ENCODE results near the gene TBC1D22A.

GRCh38 chr22:47073075-47073474 is 310.6 kb downstream of the TBC1D22A start:
- no peak for TF ChIP-seq EZH2phosphoT487 (IDR thresholded peaks at IDR 0.05; ENCODE audit: low read depth, severe bottlenecking, unreplicated experiment)
- TF ChIP-seq CTCF (IDR thresholded peaks at IDR 0.05; ENCODE audit: poor library complexity): no peak
- no peak for TF ChIP-seq EZH2 (IDR thresholded peaks at IDR 0.05; ENCODE audit: borderline replicate concordance)
